Stimulated activated CD4-positive, alpha-beta T cell treated with anti-CD3 and anti-CD28 coated beads, Interleukin-15, amount 100 ng/mL, for 48 hours (primary cell): ENCODE measurements around the gene CREB3.

Experiments
- DNase-seq, 2 donors: peaks; one replicate each; pipeline ENCODE4 v3.0.0-alpha.2; 2020; ENCODE audit warnings: low read depth in 2 of 2

Gene CREB3

DNA sequence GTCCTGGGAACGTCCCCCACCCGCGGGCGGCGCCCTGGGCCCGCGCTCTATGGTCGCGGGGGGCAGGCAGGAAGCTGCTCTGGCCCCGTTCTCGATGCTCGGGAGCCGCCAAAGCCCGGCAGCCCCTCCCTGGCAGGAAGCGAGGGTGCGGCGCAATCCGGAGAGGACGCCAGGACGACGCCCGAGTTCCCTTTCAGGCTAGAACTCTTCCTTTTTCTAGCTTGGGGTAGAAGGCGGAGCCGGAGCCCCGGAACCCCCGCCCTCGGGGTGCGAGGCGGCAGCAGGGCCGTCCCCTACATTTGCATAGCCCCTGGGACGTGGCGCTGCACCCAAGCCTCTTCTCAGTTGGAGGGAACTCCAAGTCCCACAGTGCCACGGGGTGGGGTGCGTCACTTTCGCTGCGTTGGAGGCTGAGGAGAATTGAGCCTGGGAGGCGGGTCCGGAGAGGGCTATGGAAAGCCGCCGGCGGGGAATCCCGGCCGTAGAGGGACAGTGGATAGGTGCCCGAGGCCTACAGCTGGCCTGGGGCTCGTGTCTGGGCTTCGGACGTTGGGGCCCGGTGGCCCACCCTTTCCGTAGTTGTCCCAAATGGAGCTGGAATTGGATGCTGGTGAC lies at the start of gene CREB3, which contains the start of gene TLN1:
Gene CREB3 (plus strand): TSS at position 482 of the 615 bp plus-strand sequence. CDS start 107 bp downstream, at position 589.
Gene TLN1 (minus strand): TSS at position 11 of the 615 bp plus-strand sequence. CDS start 6,501 bp downstream, outside the sequence.
- peak; percentile 95 to 97 for DNase-seq

DNA sequence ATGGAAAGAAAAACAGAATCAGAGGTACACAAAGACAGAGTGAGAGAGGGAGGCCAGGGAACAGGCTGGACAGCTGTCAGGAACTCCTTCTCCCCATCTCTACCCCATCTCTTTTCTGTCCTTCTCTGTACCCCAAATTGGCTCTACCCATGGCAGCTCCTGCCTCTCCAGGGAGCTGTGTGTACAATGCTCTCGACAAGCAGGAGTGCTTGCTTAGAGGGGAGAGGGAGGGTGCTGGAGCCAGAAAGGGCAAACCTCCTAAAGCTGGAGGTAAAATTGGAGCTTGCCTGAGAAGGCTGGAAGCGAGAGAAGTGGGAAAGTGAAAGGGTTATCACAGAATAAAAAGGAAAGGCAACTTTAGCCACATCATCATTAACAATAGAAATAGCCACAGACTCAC lies 49.1 kb upstream of the CREB3 start:
- no peak for DNase-seq

DNA sequence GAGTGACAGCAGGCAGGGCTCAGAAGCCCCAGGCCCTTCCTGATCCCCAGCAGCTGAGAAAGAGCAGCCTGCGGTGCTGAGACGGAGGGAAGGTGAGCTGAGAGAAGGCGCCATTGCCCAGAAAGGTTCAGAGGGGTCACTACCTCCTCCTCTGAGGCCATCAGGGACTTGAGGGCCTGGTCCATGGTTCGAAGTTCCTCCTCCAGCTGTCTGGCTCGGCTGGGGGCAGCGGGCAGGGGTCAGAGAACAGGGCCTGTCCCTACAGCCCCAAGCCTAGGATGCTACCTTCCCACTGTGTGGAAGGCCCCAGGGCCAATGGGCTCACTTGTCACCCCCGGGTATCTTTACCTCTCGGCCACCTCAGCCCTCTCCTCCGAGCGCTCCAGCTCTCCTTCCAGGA lies 47.5 kb upstream of the CREB3 start:
- DNase-seq: no peak

DNA sequence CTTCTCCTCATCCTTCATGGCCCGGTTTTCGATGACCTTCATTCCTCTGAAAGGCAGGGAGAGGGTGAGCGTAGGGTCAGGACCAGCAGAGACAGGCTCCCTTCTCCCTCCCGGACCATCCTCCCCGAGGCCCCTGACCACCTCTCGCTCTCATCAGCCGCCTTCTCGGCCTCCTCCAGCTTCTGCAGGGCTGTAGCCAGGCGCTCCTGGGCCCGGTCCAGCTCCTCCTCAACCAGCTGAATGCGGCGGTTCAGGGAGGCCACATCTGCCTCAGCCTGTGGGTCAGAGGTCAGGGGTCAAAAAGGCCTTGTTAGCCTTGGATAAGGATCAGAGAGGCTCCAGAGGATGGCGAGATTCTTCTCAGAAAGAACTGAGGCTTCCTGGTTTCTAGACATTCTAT lies 47.0 kb upstream of the CREB3 start:
- no peak for DNase-seq

- no peak for DNase-seq
Observed at GRCh38 chr9:35686222-35687203, 46.0 kb upstream of the CREB3 start.

DNA sequence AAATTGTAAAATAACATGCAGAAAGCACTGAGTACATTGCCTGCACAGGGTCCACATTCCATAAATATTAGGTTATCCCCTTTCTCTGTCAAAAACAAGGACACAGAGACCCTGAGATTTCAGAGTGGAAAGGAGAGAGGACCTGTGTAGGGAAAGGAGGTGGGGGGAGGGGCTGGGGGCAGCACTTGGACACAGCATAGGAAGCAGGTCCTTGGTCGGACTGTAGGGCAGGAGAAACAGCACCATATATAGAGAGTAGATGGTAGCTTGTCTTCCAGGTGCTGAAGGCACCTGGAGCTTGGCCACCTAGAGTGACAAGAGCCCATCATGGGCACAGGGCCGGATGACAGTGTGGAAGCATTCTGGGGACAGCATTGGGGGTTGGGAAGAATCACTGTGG lies 45.2 kb upstream of the CREB3 start:
- DNase-seq: no peak

DNA sequence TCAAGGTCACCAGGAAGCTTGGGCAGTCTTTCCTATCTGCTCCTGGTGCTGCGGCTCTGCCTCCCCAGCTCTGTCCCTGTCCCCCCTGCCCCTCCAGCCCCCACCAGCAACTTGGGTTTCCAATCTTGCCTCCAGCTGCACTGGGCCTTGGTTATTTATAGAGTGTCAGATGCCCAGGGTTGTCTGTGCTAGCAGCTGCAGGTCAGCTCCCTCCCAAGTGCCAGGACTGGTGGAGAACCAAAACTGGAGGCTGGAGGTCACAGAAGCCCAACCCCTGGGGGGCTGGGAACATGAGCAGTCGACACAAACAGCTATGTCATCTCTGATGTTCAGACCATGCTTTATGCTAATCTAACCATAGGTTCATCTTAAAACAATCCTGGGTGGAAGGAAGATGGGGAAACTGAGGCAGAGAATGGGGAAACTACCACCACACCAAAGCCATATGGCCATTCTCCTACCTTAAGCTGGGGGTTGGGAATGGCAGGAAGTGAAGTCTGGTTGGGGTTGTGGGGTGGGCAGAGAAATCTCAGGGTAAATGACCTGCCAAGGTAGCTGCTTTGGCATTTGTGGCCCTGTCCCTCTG lies 44.4 kb upstream of the CREB3 start:
- no peak for DNase-seq

DNA sequence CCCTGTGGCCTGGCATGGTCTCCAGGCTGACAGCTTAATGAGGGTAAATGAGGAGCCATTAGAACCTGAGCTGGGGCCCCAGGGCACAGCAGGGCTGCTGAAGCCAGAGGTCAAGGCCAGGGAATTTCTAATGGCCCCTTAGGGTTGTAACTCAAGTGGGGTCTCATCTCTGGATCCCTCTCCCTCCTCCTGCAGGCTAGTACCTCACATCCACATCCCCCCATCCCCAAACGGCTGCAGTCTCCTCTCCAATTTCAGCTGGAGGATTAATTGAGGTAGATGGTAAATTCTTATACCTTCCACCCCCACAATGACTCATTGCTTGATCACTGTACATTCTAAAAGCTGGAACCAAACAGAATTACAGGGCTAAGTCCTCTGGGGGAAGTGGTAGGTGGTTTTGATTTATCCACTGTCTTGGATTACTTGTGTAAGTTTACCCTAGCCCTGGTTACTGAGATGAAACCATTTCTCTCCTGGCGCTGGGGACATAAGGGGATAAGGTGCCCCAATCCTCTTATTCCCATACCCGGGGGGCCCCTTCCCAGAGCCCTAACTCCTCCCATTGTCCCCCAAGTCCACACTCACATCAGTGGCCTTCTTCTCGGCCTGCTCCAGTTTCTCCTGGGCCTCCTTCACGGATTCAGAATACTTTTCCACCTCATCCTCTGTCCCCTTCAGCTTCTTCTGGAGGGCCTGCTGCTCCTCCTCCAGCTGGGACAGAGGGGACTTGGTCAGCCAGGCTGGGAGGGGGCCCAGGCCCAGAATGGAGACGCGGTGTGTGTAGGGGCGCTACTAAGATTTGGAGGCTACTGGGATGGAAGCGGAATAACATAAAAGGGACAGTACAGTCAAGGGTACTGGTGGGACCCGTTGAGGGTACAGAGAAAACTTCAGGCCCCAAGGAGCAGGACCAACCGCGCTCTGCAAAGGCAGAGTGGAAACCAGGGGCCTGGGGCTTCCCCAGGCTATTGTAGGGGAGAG lies 43.6 kb upstream of the CREB3 start:
- DNase-seq: no peak

DNA sequence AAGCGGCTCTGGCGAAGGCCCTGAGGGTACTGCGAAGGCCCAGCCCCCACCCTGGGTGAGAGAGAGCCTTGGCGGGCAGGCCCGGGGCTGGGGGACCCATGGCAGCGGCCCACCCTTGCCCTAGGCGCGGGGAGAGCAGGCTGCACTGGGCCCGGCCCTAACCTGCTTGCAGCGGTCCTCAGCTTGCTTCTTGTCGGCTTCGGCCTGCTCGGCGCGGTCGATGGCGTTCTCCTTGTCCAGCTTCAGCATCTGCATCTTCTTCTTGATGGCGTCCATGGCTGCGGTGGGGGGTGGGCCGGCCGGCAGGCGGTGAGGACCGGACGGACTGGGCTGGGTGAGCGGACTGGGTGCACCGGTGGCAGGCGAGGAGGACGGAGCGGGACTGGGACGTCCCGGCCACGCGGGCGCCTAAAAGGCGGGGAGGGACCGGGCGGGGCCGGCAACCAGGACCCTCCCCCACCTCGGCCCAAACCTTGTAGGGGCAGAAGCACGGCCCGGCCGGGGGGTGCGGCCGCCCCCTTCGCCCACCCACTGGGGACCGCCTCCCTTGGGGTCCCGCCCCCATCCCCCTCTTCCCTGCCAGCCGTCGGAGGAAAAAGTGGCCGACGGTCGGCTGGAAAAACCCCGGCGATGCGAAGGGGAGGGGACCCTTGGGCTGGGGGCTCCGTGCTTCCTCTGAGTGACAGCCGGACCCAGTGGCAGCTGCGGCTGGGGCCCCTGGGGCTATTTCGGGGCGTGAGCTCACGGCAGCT lies 42.7 kb upstream of the CREB3 start, which contains the start of gene TPM2:
Gene TPM2 (minus strand): TSS at position 384 of the 752 bp plus-strand sequence. CDS start 108 bp downstream, at position 276.
- DNase-seq: no peak

GRCh38 chr9:35690294-35690613 lies 42.2 kb upstream of the CREB3 start:
- DNase-seq: no peak

- DNase-seq: no peak
Observed at GRCh38 chr9:35690614-35691333, 41.7 kb upstream of the CREB3 start.

DNA sequence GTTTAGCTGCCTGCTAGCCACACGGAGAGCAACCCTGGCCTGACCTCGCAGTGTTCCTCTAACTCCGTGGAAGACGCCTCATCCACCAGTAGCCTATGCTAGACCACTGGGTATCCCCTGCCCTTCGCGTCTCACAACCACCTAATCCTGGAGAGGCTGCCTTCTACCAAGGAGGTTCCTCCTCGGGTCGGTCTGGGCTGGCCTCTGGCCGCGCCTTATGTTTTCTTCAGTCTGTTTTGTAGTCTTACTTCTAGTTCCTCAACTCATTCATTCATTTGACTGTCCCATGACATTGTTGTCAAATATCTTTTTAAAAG lies 41.2 kb upstream of the CREB3 start:
- DNase-seq: no peak

GRCh38 chr9:35691757-35692301 lies 40.6 kb upstream of the CREB3 start:
- no peak for DNase-seq

GRCh38 chr9:35695943-35696401 lies 36.5 kb upstream of the CREB3 start:
- DNase-seq: no peak

DNA sequence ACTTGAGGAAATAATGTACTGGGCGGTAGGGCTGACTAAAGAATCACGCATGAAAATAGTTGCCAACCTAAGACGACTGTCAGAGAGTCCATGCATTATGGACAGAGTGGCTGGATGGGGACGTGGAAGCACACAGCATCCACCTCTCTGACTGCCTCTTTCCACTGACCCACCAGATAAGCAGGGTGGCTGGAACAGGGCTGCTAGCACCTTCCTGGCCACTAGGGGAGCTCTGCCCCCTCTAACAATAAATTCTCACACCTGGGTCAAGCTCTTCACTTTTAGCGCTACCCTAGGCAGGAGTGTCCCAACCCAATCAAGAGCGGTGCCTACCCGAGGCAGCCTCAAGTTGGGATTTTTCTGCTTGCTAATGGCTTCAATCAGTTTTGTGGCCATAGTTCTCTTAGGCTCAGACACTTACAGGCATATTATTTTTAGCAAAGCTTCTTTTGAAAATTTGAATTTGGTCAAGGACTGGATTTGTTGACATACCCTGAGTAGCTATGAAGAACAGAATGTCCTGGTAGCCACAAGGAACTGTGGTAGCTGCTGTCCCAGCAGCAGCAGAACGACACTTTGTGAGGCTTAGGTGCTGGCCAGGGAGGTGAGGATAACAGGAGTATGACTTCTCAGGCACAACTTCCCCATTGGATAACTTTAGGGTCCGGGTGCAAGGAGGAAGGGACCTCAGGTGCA lies 35.8 kb upstream of the CREB3 start:
- no peak for DNase-seq

DNA sequence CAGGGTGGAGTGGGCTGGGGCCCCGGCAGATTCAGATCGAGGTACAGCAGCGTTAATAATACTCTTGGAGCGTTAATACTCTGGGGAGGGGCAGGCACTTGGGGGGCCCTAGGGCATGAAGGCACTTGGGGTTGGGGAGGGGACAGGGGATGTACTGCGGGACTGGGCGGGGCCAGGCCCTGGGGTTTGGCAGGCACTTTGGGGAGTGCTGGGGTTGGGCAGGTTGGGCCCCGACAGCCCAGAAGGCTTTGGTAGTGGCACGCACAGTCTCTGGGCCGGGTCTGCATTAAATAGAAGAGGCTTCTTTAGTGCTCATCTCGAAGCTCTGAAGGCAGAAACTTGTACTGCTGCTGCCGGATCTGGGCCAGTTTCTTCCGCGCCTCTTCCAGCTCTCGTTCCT lies 35.0 kb upstream of the CREB3 start:
- no peak for DNase-seq

- DNase-seq: no peak
Observed at GRCh38 chr9:35698231-35698630, 34.2 kb upstream of the CREB3 start.

DNA sequence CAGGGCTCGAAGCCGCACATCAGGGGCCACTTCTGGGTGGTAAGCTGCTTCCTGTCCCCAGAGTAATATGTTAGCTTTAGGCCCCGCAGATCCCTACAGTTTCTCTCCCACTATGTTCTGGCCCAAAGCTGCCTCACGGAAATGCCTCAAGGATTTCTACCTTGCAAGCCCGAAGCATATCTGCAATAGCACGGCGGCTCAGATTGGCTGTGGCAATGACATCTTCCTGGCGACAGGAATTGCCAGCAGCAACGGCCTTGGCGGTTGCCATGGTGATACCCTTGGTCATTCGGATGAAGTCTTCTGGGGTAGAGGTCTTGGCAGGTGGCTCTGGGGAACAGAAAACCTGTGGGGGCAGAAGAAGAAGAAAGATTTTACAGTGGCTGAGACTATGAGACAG lies 32.4 kb upstream of the CREB3 start:
- no peak for DNase-seq

DNA sequence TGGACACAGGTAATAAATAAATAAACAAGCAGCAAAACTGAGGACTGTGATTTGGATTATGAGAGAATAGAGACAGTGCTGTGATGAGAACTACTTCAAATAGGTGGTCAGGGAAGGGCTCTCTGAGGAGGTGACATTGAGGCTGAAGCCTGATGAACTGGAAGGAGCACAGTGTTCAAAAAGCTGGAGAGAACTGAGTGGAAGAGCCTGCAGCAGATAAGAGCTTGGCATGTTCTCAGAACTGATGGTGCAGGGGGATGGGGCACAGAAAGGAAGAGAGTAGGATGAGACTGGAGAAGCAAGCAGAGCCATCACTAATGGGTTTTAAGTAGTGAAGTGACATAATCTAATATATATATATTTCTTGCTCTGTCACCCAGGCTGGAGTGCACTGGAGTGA lies 31.5 kb upstream of the CREB3 start:
- DNase-seq: no peak
